Activated effector memory CD4-positive, alpha-beta T cell treated with anti-CD3 and anti-CD28 coated beads, Interleukin-2, amount 50 U/mL, for 16 hours (primary cell): Measurements from ENCODE around the gene SUCLG2.

ENCODE experiments used
- DNase-seq: peaks from one replicate; pipeline ENCODE4 v3.0.0-alpha.2; 2020

The SUCLG2 gene

GRCh38 chr3:67376416-67376815, 278.0 kb downstream of the SUCLG2 start:
- DNase-seq: no peak

DNA sequence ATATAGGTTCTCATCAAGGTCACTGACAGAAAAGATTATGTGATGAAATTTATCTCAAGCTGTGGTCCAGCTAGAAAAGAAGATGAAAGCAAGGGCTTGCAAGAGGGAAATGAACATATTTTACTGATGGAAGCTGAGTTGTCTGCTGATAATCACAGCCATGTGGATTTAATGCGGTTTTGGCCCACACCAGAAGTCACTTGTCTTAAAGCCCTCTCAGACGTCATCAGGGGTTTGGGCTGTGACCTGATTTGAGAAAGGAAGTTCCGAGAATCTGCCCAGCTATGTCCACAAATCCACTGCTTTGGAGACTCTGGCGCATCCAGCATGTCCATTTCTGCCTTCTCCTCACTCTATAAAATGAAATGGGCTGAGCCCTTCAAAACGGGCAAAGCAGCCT, 278.4 kb downstream of the SUCLG2 start:
- DNase-seq: no peak

DNA sequence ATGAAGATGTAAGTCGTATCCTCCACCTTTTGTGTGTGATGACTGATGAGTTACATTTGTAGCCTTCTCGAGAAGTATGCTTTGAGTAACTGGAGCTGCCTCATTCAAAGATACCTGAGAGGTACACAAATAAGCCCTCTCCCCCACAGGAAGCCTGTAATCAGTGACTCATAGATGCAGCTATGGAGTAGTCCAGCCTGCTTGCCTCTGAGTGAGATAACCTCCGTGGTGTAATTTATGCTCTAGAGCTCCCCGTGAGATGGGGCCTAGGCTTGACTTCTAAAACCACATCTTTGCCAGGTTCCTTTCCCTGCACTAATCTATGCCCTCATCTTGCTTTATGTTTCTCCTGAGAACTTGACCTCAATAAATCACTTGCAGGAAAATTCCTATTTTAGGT, 291.7 kb downstream of the SUCLG2 start:
- DNase-seq: no peak

DNA sequence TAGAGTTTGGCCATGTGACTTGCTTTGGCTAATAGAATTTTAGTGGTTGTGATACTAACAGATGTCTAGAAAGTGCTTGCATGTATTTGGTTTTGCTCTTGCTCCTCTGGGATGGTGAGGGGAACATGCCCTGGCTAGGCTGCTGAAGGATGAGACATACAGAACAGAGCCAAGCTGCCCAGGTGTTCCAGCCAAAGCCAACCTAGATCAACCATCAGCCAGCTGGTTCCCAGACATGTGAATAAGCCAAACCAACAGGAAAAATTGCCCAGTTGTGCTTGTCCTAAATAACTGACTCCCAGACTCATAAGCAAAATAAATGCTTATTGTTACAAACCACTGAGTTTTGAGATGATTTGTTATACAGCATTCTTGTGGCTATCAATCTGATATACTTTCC, 292.6 kb downstream of the SUCLG2 start:
- DNase-seq: no peak

DNA sequence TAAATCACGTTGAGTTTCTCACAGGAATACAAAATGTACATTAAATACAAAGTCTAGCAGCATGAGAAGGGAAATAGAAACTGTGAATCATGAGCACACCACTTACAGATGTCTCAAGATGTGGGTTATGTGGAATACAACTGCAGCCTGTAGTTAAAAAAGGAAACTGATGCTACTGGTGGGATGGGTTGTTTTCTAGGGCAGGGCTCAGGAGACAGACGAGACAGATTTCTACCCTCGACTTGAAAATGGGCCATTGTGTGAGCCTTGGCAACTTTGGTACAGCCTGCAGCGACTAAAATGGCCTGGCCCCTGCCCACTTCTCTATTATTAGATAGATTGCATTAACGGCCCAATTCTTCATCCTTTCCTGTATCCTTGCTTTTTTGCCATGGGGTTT, 293.1 kb downstream of the SUCLG2 start:
- no peak for DNase-seq

- no peak for DNase-seq
These were observed 296.6 kb downstream of the SUCLG2 start for GRCh38 chr3:67357610-67358458.

- DNase-seq: peak; percentile 62
These were observed 304.7 kb downstream of the SUCLG2 start for GRCh38 chr3:67349551-67350174.

- no peak for DNase-seq
These were observed 308.3 kb downstream of the SUCLG2 start for GRCh38 chr3:67346081-67346480.

DNA sequence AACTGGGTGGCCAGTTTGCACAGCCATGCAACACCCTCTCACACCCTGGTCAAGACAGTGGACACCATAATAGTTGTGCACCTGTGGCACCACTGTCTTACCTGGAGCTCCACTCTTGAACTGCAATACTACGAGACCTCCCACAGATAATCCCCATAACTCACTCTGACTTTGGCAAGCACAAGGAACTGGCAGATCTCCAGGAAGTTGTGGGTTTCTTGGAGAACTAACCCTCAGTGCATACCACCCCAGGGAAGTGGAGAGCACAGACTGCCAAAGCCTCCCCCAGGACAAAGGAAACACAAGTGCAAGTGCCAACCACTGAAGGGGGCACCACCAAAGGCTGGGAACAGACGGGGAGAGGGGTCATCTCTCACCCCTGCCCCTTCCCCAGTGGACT, 318.6 kb downstream of the SUCLG2 start:
- DNase-seq: no peak

DNA sequence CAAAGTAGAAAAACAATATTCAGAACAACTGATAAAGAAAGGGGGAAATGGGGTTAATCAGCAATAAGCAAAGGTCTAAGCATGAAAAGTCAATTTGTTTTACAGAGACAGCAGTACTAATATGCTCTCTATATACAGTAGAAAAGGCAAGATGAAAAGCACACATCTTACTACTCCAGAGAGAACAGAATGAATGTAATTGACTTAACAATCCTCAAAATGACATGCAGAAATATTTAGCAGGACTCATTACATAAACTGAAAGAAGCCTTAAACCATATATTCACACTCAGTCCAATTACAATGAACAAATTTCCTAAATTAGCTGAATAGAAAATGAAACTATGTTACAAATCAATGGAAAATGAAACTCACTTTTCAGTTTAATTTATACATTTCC, 319.8 kb downstream of the SUCLG2 start:
- DNase-seq: no peak

GRCh38 chr3:67329358-67329757, 325.1 kb downstream of the SUCLG2 start:
- DNase-seq: no peak

DNA sequence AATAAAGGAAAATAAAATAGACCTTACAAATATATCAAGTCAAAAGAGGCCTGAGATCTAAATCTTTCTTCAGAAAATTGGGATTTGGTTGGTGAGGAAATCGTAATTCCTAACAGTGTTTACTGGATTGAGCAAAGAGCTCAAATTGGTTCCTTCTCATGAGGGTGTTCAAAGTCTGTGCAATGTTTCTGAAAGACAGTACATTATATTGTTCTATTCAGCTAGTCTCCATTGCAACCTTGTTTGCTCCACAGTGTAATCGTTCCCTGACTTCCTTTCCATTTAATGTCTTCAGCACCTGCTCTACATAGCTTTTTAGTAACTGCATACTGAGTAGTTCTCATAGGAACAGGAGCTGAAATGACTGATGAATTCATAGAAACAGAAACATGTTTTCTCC, 326.8 kb downstream of the SUCLG2 start:
- no peak for DNase-seq

- no peak for DNase-seq
These were observed 329.2 kb downstream of the SUCLG2 start for GRCh38 chr3:67325231-67325630.
